ENCODE data around the gene GNMT. TPM values are rescaled to one million over a fixed set of nuclear protein-coding genes. Genes with fewer than 3 reads are reported as not detected.
A peak's percentile ranks its signal among the peaks of the same experiment; 100 is the strongest.
"Not testable (repeated sequence)": the region's sequence is repeated elsewhere in the genome, so short reads cannot be mapped to it uniquely, and the experiment has no call there.

Gene GNMT
- total RNA-seq, 1 donor from 2014 or later: 0.62 TPM

GRCh38 chr6:42987533-42988451, 27.2 kb downstream of the GNMT start:
- no peaks in the 10 kb centered on the region for H3K27me3 Mint-ChIP-seq (ENCODE audit: low read depth)
- H3K27ac Mint-ChIP-seq: peak overlapping the region; percentile 57
- no peak overlapping the region for H3K4me3 Mint-ChIP-seq (ENCODE audit: low read depth)
- peaks cover 45% of the 10 kb centered on the region for H3K36me3 Mint-ChIP-seq (ENCODE audit: low read depth)
- intact Hi-C loops (cut with micrococcal nuclease): no loop called here
- H3K9me3 Mint-ChIP-seq: no peaks in the 10 kb centered on the region
- no peak for DNase-seq (ENCODE audit: low spot score)
- H3K4me1 Mint-ChIP-seq (ENCODE audit: low read depth): peaks cover 35% of the 10 kb centered on the region

- peaks cover 47% of the 10 kb centered on the region for H3K36me3 Mint-ChIP-seq (ENCODE audit: low read depth)
- DNase-seq (ENCODE audit: low spot score): no peak
- H3K4me3 Mint-ChIP-seq (ENCODE audit: low read depth): no peak overlapping the region
- H3K27ac Mint-ChIP-seq: no peak overlapping the region
- H3K9me3 Mint-ChIP-seq: no peaks in the 10 kb centered on the region
- peaks cover 36% of the 10 kb centered on the region for H3K4me1 Mint-ChIP-seq (ENCODE audit: low read depth)
- intact Hi-C loops (cut with micrococcal nuclease): no loop called here
- H3K27me3 Mint-ChIP-seq (ENCODE audit: low read depth): no peaks in the 10 kb centered on the region
Measured at GRCh38 chr6:42988486-42989020, 28.0 kb downstream of the GNMT start.

GRCh38 chr6:42989923-42990322, 29.4 kb downstream of the GNMT start:
- H3K27me3 Mint-ChIP-seq (ENCODE audit: low read depth): no peaks in the 10 kb centered on the region
- no peak overlapping the region for H3K27ac Mint-ChIP-seq
- peaks cover 50% of the 10 kb centered on the region for H3K36me3 Mint-ChIP-seq (ENCODE audit: low read depth)
- DNase-seq (ENCODE audit: low spot score): no peak
- peaks cover 33% of the 10 kb centered on the region for H3K4me1 Mint-ChIP-seq (ENCODE audit: low read depth)
- no peaks in the 10 kb centered on the region for H3K9me3 Mint-ChIP-seq
- H3K4me3 Mint-ChIP-seq (ENCODE audit: low read depth): no peak overlapping the region
- intact Hi-C loops (cut with micrococcal nuclease): no loop called here

- intact Hi-C loops (cut with micrococcal nuclease): no loop called here
- Mint-ChIP-seq H3K4me1 (ENCODE audit: low read depth) (peaks cover 7% of the 10 kb centered on the region), H3K27me3 (ENCODE audit: low read depth) (no peaks in the 10 kb centered on the region), H3K27ac (peak overlapping the region; percentile 11), H3K9me3 (no peaks in the 10 kb centered on the region), H3K36me3 (ENCODE audit: low read depth) (peaks cover 31% of the 10 kb centered on the region), H3K4me3 (ENCODE audit: low read depth) (no peak overlapping the region)
- DNase-seq (ENCODE audit: low spot score): no peak
Measured at GRCh38 chr6:42993445-42993844, 32.9 kb downstream of the GNMT start.

GRCh38 chr6:42996513-42996912, 36.0 kb downstream of the GNMT start:
- intact Hi-C loops (cut with micrococcal nuclease): no loop called here

GRCh38 chr6:42998205-42998604, 37.7 kb downstream of the GNMT start:
- H3K4me1 Mint-ChIP-seq (ENCODE audit: low read depth); DNase-seq (ENCODE audit: low spot score); H3K27ac Mint-ChIP-seq; H3K27me3 Mint-ChIP-seq (ENCODE audit: low read depth); intact Hi-C loops (cut with micrococcal nuclease); H3K9me3 Mint-ChIP-seq; H3K4me3 Mint-ChIP-seq (ENCODE audit: low read depth): not testable (repeated sequence)
- H3K36me3 Mint-ChIP-seq (ENCODE audit: low read depth): peaks cover 14% of the 10 kb centered on the region

More at GRCh38 chr6:42996513-42996912, 36.0 kb downstream of the GNMT start:
- H3K27ac Mint-ChIP-seq: no peak overlapping the region
- no peak overlapping the region for H3K4me3 Mint-ChIP-seq (ENCODE audit: low read depth)
- DNase-seq (ENCODE audit: low spot score): no peak
- no peaks in the 10 kb centered on the region for H3K9me3 Mint-ChIP-seq
- no peaks in the 10 kb centered on the region for H3K27me3 Mint-ChIP-seq (ENCODE audit: low read depth)
- peaks cover 6% of the 10 kb centered on the region for H3K4me1 Mint-ChIP-seq (ENCODE audit: low read depth)
- H3K36me3 Mint-ChIP-seq (ENCODE audit: low read depth): peaks cover 13% of the 10 kb centered on the region

- H3K27me3 Mint-ChIP-seq (ENCODE audit: low read depth): no peaks in the 10 kb centered on the region
- intact Hi-C loops (cut with micrococcal nuclease): no loop called here
- no peak overlapping the region for H3K4me3 Mint-ChIP-seq (ENCODE audit: low read depth)
- H3K4me1 Mint-ChIP-seq (ENCODE audit: low read depth): no peaks in the 10 kb centered on the region
- H3K9me3 Mint-ChIP-seq: no peaks in the 10 kb centered on the region
- no peak for DNase-seq (ENCODE audit: low spot score)
- H3K36me3 Mint-ChIP-seq (ENCODE audit: low read depth): peaks cover 18% of the 10 kb centered on the region
- no peak overlapping the region for H3K27ac Mint-ChIP-seq
Measured at GRCh38 chr6:43001843-43002242, 41.3 kb downstream of the GNMT start.

GRCh38 chr6:43005844-43006243, 45.3 kb downstream of the GNMT start:
- Mint-ChIP-seq H3K27me3 (ENCODE audit: low read depth) (no peaks in the 10 kb centered on the region), H3K27ac (no peak overlapping the region), H3K36me3 (ENCODE audit: low read depth) (peaks cover 46% of the 10 kb centered on the region), H3K9me3 (no peaks in the 10 kb centered on the region), H3K4me3 (ENCODE audit: low read depth) (no peak overlapping the region), H3K4me1 (ENCODE audit: low read depth) (no peaks in the 10 kb centered on the region)
- DNase-seq (ENCODE audit: low spot score): no peak
- intact Hi-C loops (cut with micrococcal nuclease): no loop called here

- H3K27ac Mint-ChIP-seq: no peak overlapping the region
- intact Hi-C loops (cut with micrococcal nuclease): no loop called here
- H3K36me3 Mint-ChIP-seq (ENCODE audit: low read depth): peaks cover 50% of the 10 kb centered on the region
Measured at GRCh38 chr6:43006251-43006650, 45.7 kb downstream of the GNMT start.

GRCh38 chr6:43007126-43007525, 46.6 kb downstream of the GNMT start:
- no peak overlapping the region for H3K4me3 Mint-ChIP-seq (ENCODE audit: low read depth)
- intact Hi-C loops (cut with micrococcal nuclease): no loop called here
- peaks cover 5% of the 10 kb centered on the region for H3K4me1 Mint-ChIP-seq (ENCODE audit: low read depth)
- DNase-seq (ENCODE audit: low spot score): no peak
- peaks cover 57% of the 10 kb centered on the region for H3K36me3 Mint-ChIP-seq (ENCODE audit: low read depth)
- no peaks in the 10 kb centered on the region for H3K27me3 Mint-ChIP-seq (ENCODE audit: low read depth)
- H3K27ac Mint-ChIP-seq: no peak overlapping the region
- no peaks in the 10 kb centered on the region for H3K9me3 Mint-ChIP-seq

More at GRCh38 chr6:43006251-43006650, 45.7 kb downstream of the GNMT start:
- H3K4me3 Mint-ChIP-seq (ENCODE audit: low read depth): no peak overlapping the region
- no peaks in the 10 kb centered on the region for H3K27me3 Mint-ChIP-seq (ENCODE audit: low read depth)
- DNase-seq (ENCODE audit: low spot score): no peak
- no peaks in the 10 kb centered on the region for H3K4me1 Mint-ChIP-seq (ENCODE audit: low read depth)
- no peaks in the 10 kb centered on the region for H3K9me3 Mint-ChIP-seq

GRCh38 chr6:43009124-43009523, 48.6 kb downstream of the GNMT start:
- Mint-ChIP-seq H3K27ac (no peak overlapping the region), H3K36me3 (ENCODE audit: low read depth) (peaks cover 73% of the 10 kb centered on the region), H3K9me3 (no peaks in the 10 kb centered on the region), H3K27me3 (ENCODE audit: low read depth) (no peaks in the 10 kb centered on the region), H3K4me3 (ENCODE audit: low read depth) (no peak overlapping the region), H3K4me1 (ENCODE audit: low read depth) (peaks cover 22% of the 10 kb centered on the region)
- no peak for DNase-seq (ENCODE audit: low spot score)
- intact Hi-C loops (cut with micrococcal nuclease): loop anchor here (1.0 kb wide), 1 partner anchor 134 kb away; no protein-coding TSS in a partner anchor

- H3K27me3 Mint-ChIP-seq (ENCODE audit: low read depth): no peaks in the 10 kb centered on the region
- DNase-seq (ENCODE audit: low spot score): no peak
- H3K9me3 Mint-ChIP-seq: no peaks in the 10 kb centered on the region
- H3K4me3 Mint-ChIP-seq (ENCODE audit: low read depth): no peak overlapping the region
- peaks cover 34% of the 10 kb centered on the region for H3K4me1 Mint-ChIP-seq (ENCODE audit: low read depth)
- no peak overlapping the region for H3K27ac Mint-ChIP-seq
- intact Hi-C loops (cut with micrococcal nuclease): no loop called here
- H3K36me3 Mint-ChIP-seq (ENCODE audit: low read depth): peaks cover 72% of the 10 kb centered on the region
Measured at GRCh38 chr6:43011207-43011606, 50.7 kb downstream of the GNMT start.

GRCh38 chr6:43012364-43012763, 51.8 kb downstream of the GNMT start:
- H3K27ac Mint-ChIP-seq: peak overlapping the region; percentile 18
- no peaks in the 10 kb centered on the region for H3K27me3 Mint-ChIP-seq (ENCODE audit: low read depth)
- no peaks in the 10 kb centered on the region for H3K9me3 Mint-ChIP-seq
- H3K4me3 Mint-ChIP-seq (ENCODE audit: low read depth): peak overlapping the region; percentile 96
- intact Hi-C loops (cut with micrococcal nuclease): loop anchor here (2.0 kb wide), 1 partner anchor 158 kb away; the partner anchor contains the start of gene SRF
- no peak for DNase-seq (ENCODE audit: low spot score)
- H3K36me3 Mint-ChIP-seq (ENCODE audit: low read depth): peaks cover 67% of the 10 kb centered on the region
- H3K4me1 Mint-ChIP-seq (ENCODE audit: low read depth): peaks cover 35% of the 10 kb centered on the region

Data from activated T-helper 2 cell treated with anti-CD3 and anti-CD28 coated beads, Interferon-gamma antibody, Interleukin-2, Interleukin-4, amounts not matched to agents 10 μg/mL and 5 μg/mL and 100 μg/mL, durations not matched to agents 14 hours and 24 hours and 36 hours (primary cell).